ENCODE data around the gene CHN2.

The CHN2 gene

DNA sequence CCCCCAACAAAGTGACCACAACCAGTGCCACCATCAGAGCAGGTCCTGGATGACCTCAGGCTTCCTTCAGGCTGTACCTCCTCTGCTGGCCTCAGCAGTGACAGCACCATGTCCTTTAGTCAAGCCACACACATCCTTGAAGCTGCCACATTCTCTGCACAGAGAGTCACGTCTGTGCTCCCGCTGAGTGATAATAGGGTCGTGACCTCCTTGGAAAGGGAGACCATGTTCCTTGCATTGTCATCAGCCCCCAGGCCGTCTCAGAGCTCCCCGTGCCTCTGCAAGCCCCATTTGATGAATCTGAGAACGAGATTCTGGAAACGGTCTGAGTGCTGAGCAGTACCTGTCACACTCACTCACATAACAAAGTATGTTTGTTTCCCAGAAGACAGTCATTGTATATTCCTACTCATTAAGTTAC is 262.6 kb downstream of the CHN2 start:
- TF ChIP-seq, protein P1, sequence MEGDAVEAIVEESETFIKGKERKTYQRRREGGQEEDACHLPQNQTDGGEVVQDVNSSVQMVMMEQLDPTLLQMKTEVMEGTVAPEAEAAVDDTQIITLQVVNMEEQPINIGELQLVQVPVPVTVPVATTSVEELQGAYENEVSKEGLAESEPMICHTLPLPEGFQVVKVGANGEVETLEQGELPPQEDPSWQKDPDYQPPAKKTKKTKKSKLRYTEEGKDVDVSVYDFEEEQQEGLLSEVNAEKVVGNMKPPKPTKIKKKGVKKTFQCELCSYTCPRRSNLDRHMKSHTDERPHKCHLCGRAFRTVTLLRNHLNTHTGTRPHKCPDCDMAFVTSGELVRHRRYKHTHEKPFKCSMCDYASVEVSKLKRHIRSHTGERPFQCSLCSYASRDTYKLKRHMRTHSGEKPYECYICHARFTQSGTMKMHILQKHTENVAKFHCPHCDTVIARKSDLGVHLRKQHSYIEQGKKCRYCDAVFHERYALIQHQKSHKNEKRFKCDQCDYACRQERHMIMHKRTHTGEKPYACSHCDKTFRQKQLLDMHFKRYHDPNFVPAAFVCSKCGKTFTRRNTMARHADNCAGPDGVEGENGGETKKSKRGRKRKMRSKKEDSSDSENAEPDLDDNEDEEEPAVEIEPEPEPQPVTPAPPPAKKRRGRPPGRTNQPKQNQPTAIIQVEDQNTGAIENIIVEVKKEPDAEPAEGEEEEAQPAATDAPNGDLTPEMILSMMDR (IDR thresholded peaks at IDR 0.05; ENCODE audit: low read depth, low read length) = no peak
- Histone ChIP-seq H3K36me3 (no peaks in the 10 kb centered on the region), H3K9me3 (ENCODE audit: severe bottlenecking) (no peaks in the 10 kb centered on the region), H3K27me3 (ENCODE audit: insufficient read depth, low read depth, severe bottlenecking) (no peaks in the 10 kb centered on the region), H3K27ac (no peak overlapping the region), H3K4me3 (ENCODE audit: low read depth, low read length) (no peak overlapping the region)
- no peak for DNase-seq

DNA sequence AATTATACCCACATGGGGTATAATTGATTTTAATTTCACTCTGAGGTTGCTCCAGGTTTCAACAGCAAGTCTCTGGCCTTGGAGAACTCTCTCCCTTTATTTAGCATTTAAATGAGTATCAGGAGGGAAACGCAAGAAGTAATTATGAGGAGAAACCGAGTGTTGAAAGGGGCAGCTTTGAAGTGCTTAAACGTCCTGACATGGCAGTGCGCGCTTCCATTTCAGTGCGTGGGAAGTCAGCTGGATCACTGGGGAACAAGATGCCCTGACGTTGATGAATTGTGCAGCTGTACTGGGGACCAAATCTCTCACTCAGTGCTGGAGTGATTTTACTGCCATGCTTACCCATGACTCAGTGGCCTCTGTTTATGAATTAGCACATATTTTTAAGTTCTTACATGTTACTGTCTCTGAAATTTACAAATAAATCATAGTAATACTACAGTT is 263.0 kb downstream of the CHN2 start:
- TF ChIP-seq, protein P1 (IDR thresholded peaks at IDR 0.05; ENCODE audit: low read depth, low read length) = no peak
- Histone ChIP-seq H3K27ac (no peak overlapping the region), H3K36me3 (no peaks in the 10 kb centered on the region), H3K27me3 (ENCODE audit: insufficient read depth, low read depth, severe bottlenecking) (no peaks in the 10 kb centered on the region), H3K9me3 (ENCODE audit: severe bottlenecking) (no peaks in the 10 kb centered on the region), H3K4me3 (ENCODE audit: low read depth, low read length) (no peak overlapping the region)
- DNase-seq = no peak

DNA sequence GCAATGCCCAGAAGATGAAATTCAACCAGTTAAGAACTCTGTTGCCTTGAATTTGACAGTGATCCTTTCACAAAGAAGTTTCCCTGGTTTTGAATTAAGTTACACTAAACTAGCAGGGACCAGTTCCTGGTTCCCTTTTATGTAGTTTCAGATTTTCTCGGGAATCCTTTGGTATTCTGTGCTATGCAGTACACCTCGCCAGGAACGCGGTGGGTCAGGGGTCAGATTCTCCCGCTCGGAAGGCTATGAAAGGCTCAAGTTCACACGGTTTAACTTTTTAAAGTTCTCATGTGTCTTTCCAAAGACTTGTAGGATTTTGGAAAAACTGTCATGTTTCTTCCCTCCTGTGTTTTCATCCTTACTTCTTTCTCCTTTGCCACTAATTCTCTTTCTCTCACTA is 264.4 kb downstream of the CHN2 start:
- no peak overlapping the region for H3K4me3 ChIP-seq (ENCODE audit: low read depth, low read length)
- H3K36me3 ChIP-seq = no peaks in the 10 kb centered on the region
- no peaks in the 10 kb centered on the region for H3K27me3 ChIP-seq (ENCODE audit: insufficient read depth, low read depth, severe bottlenecking)
- DNase-seq = no peak
- H3K9me3 ChIP-seq (ENCODE audit: severe bottlenecking) = no peaks in the 10 kb centered on the region
- TF ChIP-seq, protein P1 (IDR thresholded peaks at IDR 0.05; ENCODE audit: low read depth, low read length) = no peak
- no peak overlapping the region for H3K27ac ChIP-seq

DNA sequence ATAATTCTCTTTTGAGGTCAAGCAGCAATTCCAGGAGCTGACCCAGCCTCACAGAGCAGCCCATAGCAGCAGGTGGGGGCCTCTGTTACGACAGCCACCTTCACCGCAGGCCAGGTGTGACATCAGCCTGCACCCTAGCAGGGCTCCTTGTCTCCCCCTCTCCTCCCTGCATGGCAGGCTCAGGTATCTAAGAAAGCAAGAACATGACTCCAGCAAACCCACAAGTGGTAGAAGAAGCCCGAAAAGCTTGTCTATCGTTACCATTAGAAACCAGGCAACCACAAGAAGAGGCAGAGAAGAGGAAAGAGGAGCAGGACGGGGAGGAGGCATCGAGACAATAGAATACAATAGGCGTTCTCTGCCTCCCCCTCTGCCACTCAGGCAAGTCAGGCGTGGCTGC is 265.0 kb downstream of the CHN2 start:
- TF ChIP-seq, protein P1 (IDR thresholded peaks at IDR 0.05; ENCODE audit: low read depth, low read length) = no peak
- no peaks in the 10 kb centered on the region for H3K27me3 ChIP-seq (ENCODE audit: insufficient read depth, low read depth, severe bottlenecking)
- no peaks in the 10 kb centered on the region for H3K9me3 ChIP-seq (ENCODE audit: severe bottlenecking)
- no peak overlapping the region for H3K4me3 ChIP-seq (ENCODE audit: low read depth, low read length)
- no peaks in the 10 kb centered on the region for H3K36me3 ChIP-seq
- no peak for DNase-seq
- no peak overlapping the region for H3K27ac ChIP-seq

DNA sequence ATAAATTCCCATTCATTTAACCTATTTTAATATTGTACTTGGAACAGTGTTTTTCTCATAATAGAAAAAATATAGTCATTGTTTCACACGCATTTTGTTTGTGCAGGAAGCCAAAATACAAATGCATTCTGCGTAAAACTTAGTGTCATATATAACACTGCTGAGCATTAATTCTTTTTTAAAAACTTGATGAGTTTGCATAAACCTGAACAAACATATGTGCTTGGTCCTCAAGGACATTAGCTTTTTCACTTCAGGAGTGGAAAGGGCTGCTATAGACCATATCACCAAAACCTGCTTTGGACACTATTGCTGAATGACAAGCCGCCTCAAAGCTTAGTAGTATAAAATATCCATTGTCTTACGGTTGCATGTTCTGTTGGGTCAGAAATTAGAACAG is 267.4 kb downstream of the CHN2 start:
- Histone ChIP-seq H3K36me3 (no peaks in the 10 kb centered on the region), H3K4me3 (ENCODE audit: low read depth, low read length) (no peak overlapping the region), H3K27ac (no peak overlapping the region), H3K9me3 (ENCODE audit: severe bottlenecking) (no peaks in the 10 kb centered on the region), H3K27me3 (ENCODE audit: insufficient read depth, low read depth, severe bottlenecking) (no peaks in the 10 kb centered on the region)
- TF ChIP-seq, protein P1 (IDR thresholded peaks at IDR 0.05; ENCODE audit: low read depth, low read length) = no peak
- DNase-seq = no peak

DNA sequence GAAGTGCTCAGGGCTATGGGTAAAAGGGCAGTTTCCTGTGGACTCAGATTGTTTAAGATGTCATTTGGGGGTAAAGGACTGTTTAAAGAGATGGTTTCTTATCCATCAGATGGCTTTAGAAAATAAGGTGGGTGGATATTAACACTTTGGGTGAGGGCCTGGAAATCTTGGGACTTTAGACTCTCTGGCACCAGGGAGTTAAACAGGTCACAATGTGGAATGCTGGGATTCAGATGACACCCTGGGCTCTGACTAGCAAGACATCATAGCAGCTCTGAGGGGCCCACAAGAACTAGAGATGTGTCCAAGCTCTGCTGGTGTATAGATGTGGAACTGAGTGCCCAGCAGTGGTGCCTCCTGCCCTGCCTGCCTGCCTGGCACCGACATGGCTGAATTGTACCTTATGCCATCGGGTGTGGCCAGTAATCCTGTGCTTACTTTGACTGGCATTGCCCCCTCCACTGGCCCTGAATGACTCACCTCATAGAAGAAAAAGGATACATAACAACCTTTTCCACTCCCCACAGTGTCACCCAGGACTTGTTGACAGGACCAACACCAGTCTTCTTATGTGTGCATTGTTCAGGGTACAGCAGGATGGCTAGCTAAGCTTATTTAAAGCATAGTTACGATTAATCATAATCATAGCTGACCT is 269.1 kb downstream of the CHN2 start:
- TF ChIP-seq, protein P1 (IDR thresholded peaks at IDR 0.05; ENCODE audit: low read depth, low read length) = no peak

More for the DNA sequence above, 269.1 kb downstream of the CHN2 start:
- Histone ChIP-seq H3K27me3 (ENCODE audit: insufficient read depth, low read depth, severe bottlenecking) (no peaks in the 10 kb centered on the region), H3K27ac (peak overlapping the region; percentile 77; the same call in 1 of the 2 replicates), H3K9me3 (ENCODE audit: severe bottlenecking) (no peaks in the 10 kb centered on the region), H3K36me3 (no peaks in the 10 kb centered on the region), H3K4me3 (ENCODE audit: low read depth, low read length) (no peak overlapping the region)
- DNase-seq = no peak

All from WERI-Rb-1 (cell line).